Measurements from ENCODE around the gene ADGB. TPM values are rescaled to one million over a fixed set of nuclear protein-coding genes. Genes with fewer than 3 reads are reported as not detected.
"Not testable (repeated sequence)": the region's sequence is repeated elsewhere in the genome, so short reads cannot be mapped to it uniquely, and the experiment has no call there.

Gene ADGB
- total RNA-seq, 1 donor from 2014 or later: not detected

- DNase-seq (ENCODE audit: low spot score): no peak
Observed at GRCh38 chr6:146753306-146753705, 154.5 kb downstream of the ADGB start.

DNA sequence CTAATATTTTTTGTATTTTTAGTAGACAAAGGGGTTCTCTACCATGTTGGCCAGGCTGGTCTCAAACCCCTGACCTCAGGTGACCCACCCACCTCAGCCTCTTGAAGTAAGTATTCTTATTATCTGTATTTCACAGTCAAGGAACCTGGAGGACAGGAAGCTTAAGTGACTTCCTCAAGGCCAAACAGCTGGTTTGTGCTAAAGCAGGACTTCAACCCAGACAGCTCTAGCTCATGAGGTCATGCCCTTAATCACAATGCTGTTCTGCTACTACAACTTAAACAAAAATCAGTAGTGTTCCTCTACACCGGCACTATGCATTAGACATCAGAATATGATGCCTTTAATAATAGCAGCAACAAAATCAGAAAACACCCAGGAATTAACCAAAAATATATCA is 168.9 kb downstream of the ADGB start:
- DNase-seq (ENCODE audit: low spot score): no peak

DNA sequence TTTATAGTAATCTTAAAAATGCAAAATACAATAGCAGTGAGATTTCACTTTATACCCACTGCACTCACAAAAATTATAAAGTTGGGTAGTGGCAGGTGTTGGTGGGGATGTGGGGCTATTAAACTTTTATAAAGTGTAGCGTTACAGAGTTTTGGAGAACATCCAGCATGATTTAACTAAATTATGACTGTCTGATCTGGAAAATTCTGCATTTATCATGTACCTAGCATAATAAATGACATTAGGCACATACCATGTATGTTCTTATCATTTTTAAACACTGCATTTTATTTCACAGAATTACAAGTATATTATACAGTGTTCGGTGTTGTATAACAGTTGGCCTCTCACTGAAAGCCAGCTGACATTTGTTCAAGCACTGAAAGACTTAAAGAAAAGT is 169.9 kb downstream of the ADGB start:
- no peak for DNase-seq (ENCODE audit: low spot score)

- no peak for DNase-seq (ENCODE audit: low spot score)
Observed at GRCh38 chr6:146770275-146770964, 171.6 kb downstream of the ADGB start.

GRCh38 chr6:146770965-146771735 is 172.4 kb downstream of the ADGB start:
- no peak for DNase-seq (ENCODE audit: low spot score)

- DNase-seq (ENCODE audit: low spot score): no peak
Observed at GRCh38 chr6:146775220-146775619, 176.4 kb downstream of the ADGB start.

- no peak for DNase-seq (ENCODE audit: low spot score)
Observed at GRCh38 chr6:146781836-146782235, 183.1 kb downstream of the ADGB start.

DNA sequence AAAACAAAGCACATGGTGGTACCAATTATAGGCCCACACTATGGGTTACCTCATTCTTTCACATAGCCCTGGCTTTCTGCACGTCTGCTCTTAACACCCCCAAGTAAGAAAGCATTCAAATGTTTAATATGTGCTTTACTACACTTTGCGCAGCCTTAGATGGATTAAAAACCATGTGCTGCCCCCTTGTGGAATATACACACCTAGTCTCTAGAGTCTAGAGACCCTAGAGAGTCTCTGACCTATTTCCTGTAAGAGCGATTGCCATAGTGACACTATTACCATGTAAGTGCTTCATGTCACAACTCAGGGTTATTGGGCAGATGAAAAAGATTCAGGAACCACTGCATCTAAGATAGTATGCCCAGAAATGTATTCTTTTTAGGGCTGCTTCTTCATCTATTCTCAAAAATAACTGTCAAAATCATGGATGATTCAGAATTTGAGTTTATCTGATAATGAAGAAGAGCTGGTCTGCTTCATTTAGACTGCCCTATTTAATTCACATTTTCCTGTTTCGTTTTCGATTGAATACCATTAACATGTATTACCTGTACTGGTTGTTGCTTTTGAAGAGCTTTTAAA is 186.3 kb downstream of the ADGB start:
- no peak for DNase-seq (ENCODE audit: low spot score)

- no peak for DNase-seq (ENCODE audit: low spot score)
Observed at GRCh38 chr6:146787876-146788508, 189.2 kb downstream of the ADGB start.

DNA sequence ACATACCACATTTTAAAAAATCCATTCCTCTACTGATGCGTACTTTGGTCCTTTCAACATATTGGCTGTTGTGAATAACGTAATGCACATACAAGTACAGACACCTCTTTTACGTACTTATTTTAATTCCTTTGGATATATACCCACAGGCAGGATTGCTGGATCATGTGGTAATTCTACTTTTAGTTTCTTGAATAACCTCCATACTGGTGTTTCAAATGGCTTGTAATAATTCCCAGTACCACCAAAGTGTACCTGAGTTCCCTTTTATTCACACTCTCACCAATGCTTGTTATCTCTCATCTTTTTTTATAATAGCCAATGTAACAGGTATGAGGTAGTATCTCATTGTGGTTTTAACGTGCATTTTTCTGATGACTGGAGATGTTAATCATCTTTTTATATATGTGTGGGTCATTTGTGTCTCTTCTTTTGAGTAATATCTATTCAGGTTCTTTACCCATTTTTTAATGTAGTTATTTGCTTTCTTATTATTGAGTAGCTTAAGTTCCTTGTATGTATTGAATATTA is 191.9 kb downstream of the ADGB start:
- no peak for DNase-seq (ENCODE audit: low spot score)

DNA sequence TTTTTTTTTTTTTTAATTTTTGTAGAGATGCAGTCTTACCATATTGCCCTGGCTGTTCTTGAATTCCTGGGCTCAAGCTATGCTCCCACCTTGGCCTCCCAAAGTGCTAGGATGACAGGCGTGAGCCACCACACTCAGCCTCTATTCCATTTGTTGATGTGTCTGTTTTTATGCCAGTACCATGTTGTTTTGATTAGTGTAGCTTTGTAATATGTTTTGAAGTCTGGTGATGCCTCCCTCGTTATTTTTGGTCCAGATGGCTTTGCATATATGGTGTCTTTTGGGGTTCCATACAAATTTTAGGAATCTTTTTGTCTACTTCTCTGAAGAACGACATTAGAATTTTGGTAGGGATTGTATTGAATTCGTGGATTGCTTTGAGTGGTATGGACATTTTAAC is 193.2 kb downstream of the ADGB start:
- DNase-seq (ENCODE audit: low spot score): no peak

- not testable (repeated sequence) for DNase-seq (ENCODE audit: low spot score)
Observed at GRCh38 chr6:146793218-146793617, 194.4 kb downstream of the ADGB start.

- no peak for DNase-seq (ENCODE audit: low spot score)
Observed at GRCh38 chr6:146795479-146796133, 196.8 kb downstream of the ADGB start.

- DNase-seq (ENCODE audit: low spot score): not testable (repeated sequence)
Observed at GRCh38 chr6:146803167-146803566, 204.4 kb downstream of the ADGB start.

GRCh38 chr6:146803601-146804000 is 204.8 kb downstream of the ADGB start:
- no peak for DNase-seq (ENCODE audit: low spot score)

GRCh38 chr6:146805546-146806325 is 207.0 kb downstream of the ADGB start:
- DNase-seq (ENCODE audit: low spot score): no peak

DNA sequence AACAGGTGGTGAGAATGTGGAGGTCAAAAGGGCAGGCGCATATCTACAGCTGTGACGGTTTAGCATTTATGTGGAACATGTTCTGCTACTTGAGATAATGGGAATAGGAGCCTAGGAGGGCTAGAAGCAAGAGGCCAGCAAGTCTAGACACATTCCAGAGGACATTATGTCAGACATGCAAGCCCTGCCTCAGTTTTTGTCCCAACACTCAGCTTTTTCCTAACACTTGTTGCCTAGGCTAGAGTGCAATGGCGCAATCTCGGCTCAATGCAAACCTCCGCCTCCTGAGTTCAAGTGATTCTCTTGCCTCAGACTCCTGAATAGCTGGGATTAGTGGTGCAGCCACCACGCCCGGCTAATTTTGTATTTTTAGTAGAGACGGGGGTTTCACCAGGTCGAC is 210.2 kb downstream of the ADGB start:
- not testable (repeated sequence) for DNase-seq (ENCODE audit: low spot score)

GRCh38 chr6:146812811-146813321 is 214.1 kb downstream of the ADGB start:
- DNase-seq (ENCODE audit: low spot score): not testable (repeated sequence)

DNA sequence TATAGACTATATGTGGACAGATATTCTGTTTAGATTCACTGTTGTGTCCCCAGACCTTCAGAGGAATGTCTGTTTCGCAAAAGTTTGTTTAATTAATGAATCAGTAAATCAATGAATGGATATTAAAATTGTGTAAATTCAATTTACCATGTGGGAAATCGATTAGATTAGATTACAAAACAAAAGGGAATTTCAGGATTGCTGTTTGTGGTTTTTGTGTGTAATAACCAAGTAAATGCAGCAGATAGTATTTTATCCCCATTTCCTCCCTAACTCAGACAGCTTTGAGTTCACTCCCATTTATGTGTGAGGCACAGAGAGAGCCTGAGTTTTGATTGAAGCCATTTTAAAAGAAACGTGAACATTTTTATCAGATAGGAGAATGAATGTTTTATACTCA is 214.8 kb downstream of the ADGB start:
- no peak for DNase-seq (ENCODE audit: low spot score)

DNA sequence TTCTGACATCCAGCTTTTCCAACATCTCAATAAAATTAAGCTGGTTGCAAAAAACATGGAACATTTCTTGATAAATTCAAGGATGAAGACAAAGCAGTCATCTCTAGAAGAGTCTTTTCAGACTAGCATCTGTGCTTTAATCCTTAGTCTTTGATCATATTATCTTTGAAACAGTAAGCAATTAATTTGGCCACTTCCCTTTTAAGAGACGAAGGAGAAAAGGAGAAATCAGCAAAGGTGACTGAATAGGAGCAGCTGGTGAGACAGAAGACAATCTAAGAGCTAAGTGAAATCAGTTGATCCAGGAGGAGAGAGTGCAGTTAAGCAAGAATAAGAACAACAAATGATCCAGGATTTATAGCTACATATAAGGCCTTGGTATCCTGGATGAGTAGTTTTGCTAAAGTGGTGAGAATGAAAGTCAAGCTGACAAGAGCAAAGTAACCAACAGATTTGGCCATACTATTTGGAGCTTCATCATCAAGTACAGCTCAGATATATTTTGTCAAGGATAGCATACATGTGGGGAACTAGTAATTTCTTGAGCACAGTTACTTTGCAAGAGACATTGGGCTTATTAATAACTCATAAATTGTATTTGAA is 215.5 kb downstream of the ADGB start:
- no peak for DNase-seq (ENCODE audit: low spot score)
